H1 (cell line): ENCODE results near the gene SHROOM2.

Experiments
- FOSL1 ChIP-seq: IDR thresholded peaks from 2 replicates; pipeline ENCODE4 v1.6.1; 2011; ENCODE audit warnings: mild to moderate bottlenecking, low read depth, low read length, moderate library complexity; ENCODE audit not compliant: insufficient read depth
- TAF1 ChIP-seq: IDR thresholded peaks from 2 replicates; pipeline ENCODE4 v1.6.1; 2011; ENCODE audit warnings: mild to moderate bottlenecking, low read depth, low read length
- YY1 ChIP-seq: IDR thresholded peaks from 2 replicates; pipeline ENCODE4 v1.6.1; 2011; ENCODE audit warnings: low read depth, mild to moderate bottlenecking, low read length
- ZNF274 ChIP-seq: IDR thresholded peaks from 2 replicates; pipeline ENCODE4 v1.7.0; 2012; ENCODE audit warnings: low read length, borderline replicate concordance; ENCODE audit errors: extremely low read depth

DNA sequence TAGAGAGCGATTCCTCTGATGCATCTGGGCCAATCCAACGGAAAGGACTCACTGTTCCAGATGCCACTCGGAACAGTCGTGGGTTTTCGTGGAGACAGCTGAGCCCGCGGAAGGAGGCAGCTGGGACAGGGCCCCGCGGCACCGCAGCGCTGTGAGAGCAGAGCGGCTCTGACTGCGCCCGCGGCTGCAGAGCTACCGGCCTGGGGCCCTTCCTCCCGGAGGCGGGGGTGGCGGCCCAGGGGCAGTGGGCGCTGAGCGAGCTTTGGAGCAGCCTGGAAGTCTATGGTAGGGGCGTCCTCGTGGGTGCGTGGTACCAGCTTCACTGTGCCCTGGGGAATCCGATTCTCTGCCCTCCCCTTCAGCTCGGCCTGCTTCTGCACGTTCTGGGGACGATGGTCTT lies 205.8 kb downstream of the SHROOM2 start:
- TF ChIP-seq ZNF274, result no peak
- no peak for TF ChIP-seq FOSL1
- no peak for TF ChIP-seq YY1
- TF ChIP-seq TAF1, result no peak
